Stomach smooth muscle (tissue), 2 donors: ENCODE results near the gene NBAS.

Experiments
- H3K27ac ChIP-seq: one replicate; pipeline ENCODE4 v1.7.0; 2013; ENCODE audit warnings: mild to moderate bottlenecking, low read length, inconsistent platforms
- H3K27me3 ChIP-seq, 2 donors: one replicate each; pipeline ENCODE4 v1.7.0; 2013; ENCODE audit warnings: low read length in 2 of 2; ENCODE audit not compliant: insufficient read depth in 2 of 2, control insufficient read depth in 1 of 2
- H3K36me3 ChIP-seq, 2 donors: one replicate each; pipeline ENCODE4 v1.7.0; 2013; ENCODE audit warnings: low read length in 2 of 2; ENCODE audit not compliant: control insufficient read depth in 2 of 2, insufficient read depth in 2 of 2
- H3K4me1 ChIP-seq: one replicate; pipeline ENCODE4 v1.7.0; 2013; ENCODE audit warnings: low read length; ENCODE audit not compliant: control insufficient read depth, insufficient read depth
- H3K4me3 ChIP-seq, 2 donors: one replicate each; pipeline ENCODE4 v1.7.0; 2013; ENCODE audit warnings: low read length in 2 of 2
- H3K9ac ChIP-seq, 2 donors: one replicate each; pipeline ENCODE4 v1.7.0; 2013; ENCODE audit warnings: low read length in 2 of 2, mild to moderate bottlenecking in 1 of 2
- H3K9me3 ChIP-seq, 2 donors: one replicate each; pipeline ENCODE4 v1.7.0; 2013; ENCODE audit warnings: low read length in 2 of 2; ENCODE audit not compliant: control insufficient read depth in 2 of 2
- donor health status: healthy.
- donor health status: Pancreatic carcinoma.

The NBAS gene

GRCh38 chr2:15242936-15243461 lies 318.1 kb downstream of the NBAS start:
- no peak overlapping the region for H3K27ac ChIP-seq
- no peaks in the 10 kb centered on the region for H3K9me3 ChIP-seq
- H3K36me3 ChIP-seq = no peaks in the 10 kb centered on the region
- H3K4me1 ChIP-seq = no peaks in the 10 kb centered on the region
- no peaks in the 10 kb centered on the region for H3K27me3 ChIP-seq
- no peak overlapping the region for H3K4me3 ChIP-seq
- no peak overlapping the region for H3K9ac ChIP-seq

GRCh38 chr2:15241929-15242328 lies 319.2 kb downstream of the NBAS start:
- no peaks in the 10 kb centered on the region for H3K36me3 ChIP-seq
- H3K4me1 ChIP-seq = no peaks in the 10 kb centered on the region
- H3K27ac ChIP-seq = no peak overlapping the region
- H3K9me3 ChIP-seq = no peaks in the 10 kb centered on the region
- H3K27me3 ChIP-seq = no peaks in the 10 kb centered on the region
- H3K9ac ChIP-seq = no peak overlapping the region
- no peak overlapping the region for H3K4me3 ChIP-seq

GRCh38 chr2:15241201-15241600 lies 319.9 kb downstream of the NBAS start:
- Histone ChIP-seq H3K4me1 (no peaks in the 10 kb centered on the region), H3K36me3 (no peaks in the 10 kb centered on the region), H3K27ac (no peak overlapping the region), H3K4me3 (no peak overlapping the region), H3K9me3 (no peaks in the 10 kb centered on the region), H3K27me3 (no peaks in the 10 kb centered on the region), H3K9ac (no peak overlapping the region)

- Histone ChIP-seq H3K4me3 (no peak overlapping the region), H3K27me3 (no peaks in the 10 kb centered on the region), H3K9me3 (no peaks in the 10 kb centered on the region), H3K4me1 (no peaks in the 10 kb centered on the region), H3K36me3 (peaks cover 2 to 10% of the 10 kb centered on the region in 2 donors), H3K9ac (no peak overlapping the region), H3K27ac (no peak overlapping the region)
Measured at GRCh38 chr2:15238028-15238427, 323.1 kb downstream of the NBAS start.

GRCh38 chr2:15230599-15231192 lies 330.4 kb downstream of the NBAS start:
- Histone ChIP-seq H3K27ac (no peak overlapping the region), H3K27me3 (no peaks in the 10 kb centered on the region), H3K36me3 (peaks cover 12 to 13% of the 10 kb centered on the region in 2 donors), H3K9me3 (no peaks in the 10 kb centered on the region), H3K4me1 (no peaks in the 10 kb centered on the region), H3K4me3 (no peak overlapping the region), H3K9ac (no peak overlapping the region)

- Histone ChIP-seq H3K27me3 (no peaks in the 10 kb centered on the region), H3K27ac (no peak overlapping the region), H3K4me1 (no peaks in the 10 kb centered on the region), H3K9me3 (no peaks in the 10 kb centered on the region), H3K4me3 (no peak overlapping the region), H3K36me3 (peaks cover 5% of the 10 kb centered on the region in 2 donors), H3K9ac (no peak overlapping the region)
Measured at GRCh38 chr2:15226661-15227060, 334.5 kb downstream of the NBAS start.

GRCh38 chr2:15225131-15225530 lies 336.0 kb downstream of the NBAS start:
- Histone ChIP-seq H3K9ac (no peak overlapping the region), H3K36me3 (peaks cover 0 to 3% of the 10 kb centered on the region in 2 donors)

GRCh38 chr2:15224641-15225040 lies 336.5 kb downstream of the NBAS start:
- H3K27me3 ChIP-seq = no peaks in the 10 kb centered on the region

More at GRCh38 chr2:15225131-15225530, 336.0 kb downstream of the NBAS start:
- H3K4me3 ChIP-seq = no peak overlapping the region
- H3K27ac ChIP-seq = no peak overlapping the region
- no peaks in the 10 kb centered on the region for H3K4me1 ChIP-seq
- H3K27me3 ChIP-seq = no peaks in the 10 kb centered on the region
- H3K9me3 ChIP-seq = no peaks in the 10 kb centered on the region

GRCh38 chr2:15223887-15224286 lies 337.2 kb downstream of the NBAS start:
- H3K27ac ChIP-seq = no peak overlapping the region
- H3K9me3 ChIP-seq = no peaks in the 10 kb centered on the region
- H3K4me3 ChIP-seq = no peak overlapping the region
- H3K36me3 ChIP-seq = peaks cover 0 to 3% of the 10 kb centered on the region in 2 donors
- no peaks in the 10 kb centered on the region for H3K27me3 ChIP-seq
- no peaks in the 10 kb centered on the region for H3K4me1 ChIP-seq
- H3K9ac ChIP-seq = no peak overlapping the region

More at GRCh38 chr2:15224641-15225040, 336.5 kb downstream of the NBAS start:
- Histone ChIP-seq H3K27ac (no peak overlapping the region), H3K4me1 (no peaks in the 10 kb centered on the region), H3K9ac (no peak overlapping the region), H3K9me3 (no peaks in the 10 kb centered on the region), H3K36me3 (peaks cover 0 to 3% of the 10 kb centered on the region in 2 donors), H3K4me3 (no peak overlapping the region)

- H3K4me1 ChIP-seq = no peaks in the 10 kb centered on the region
- no peak overlapping the region for H3K9ac ChIP-seq
- H3K27me3 ChIP-seq = no peaks in the 10 kb centered on the region
- H3K9me3 ChIP-seq = no peaks in the 10 kb centered on the region
- no peak overlapping the region for H3K4me3 ChIP-seq
- no peak overlapping the region for H3K27ac ChIP-seq
- peaks cover 5% of the 10 kb centered on the region in 2 donors for H3K36me3 ChIP-seq
Measured at GRCh38 chr2:15222856-15223255, 338.3 kb downstream of the NBAS start.

GRCh38 chr2:15220603-15221002 lies 340.5 kb downstream of the NBAS start:
- Histone ChIP-seq H3K4me3 (no peak overlapping the region), H3K4me1 (no peaks in the 10 kb centered on the region), H3K9me3 (no peaks in the 10 kb centered on the region), H3K9ac (no peak overlapping the region), H3K27me3 (no peaks in the 10 kb centered on the region), H3K27ac (no peak overlapping the region), H3K36me3 (peaks cover 5 to 7% of the 10 kb centered on the region in 2 donors)
